ENCODE data around the gene OR6C2.

DNA sequence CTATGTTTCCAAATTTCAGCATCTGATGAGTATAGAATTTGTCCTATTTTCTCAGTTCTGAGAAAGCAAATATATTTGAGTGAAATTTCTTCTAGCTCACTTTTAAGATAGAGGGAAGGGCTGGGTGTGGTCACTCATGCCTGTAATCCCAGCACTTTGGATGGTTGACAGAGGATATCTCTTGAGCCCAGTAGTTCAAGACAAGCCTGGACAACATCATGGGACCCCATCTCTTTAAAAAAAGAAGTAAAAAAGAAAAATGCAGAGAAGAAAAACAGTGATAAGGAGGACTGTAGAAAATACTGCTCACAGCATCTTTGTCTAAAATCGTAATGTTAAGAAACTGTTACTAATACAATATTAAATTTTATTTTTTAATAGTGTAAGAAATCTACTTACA, 28.4 kb downstream of the OR6C2 start:
- TF ChIP-seq EZH2phosphoT487 (IDR thresholded peaks at IDR 0.05), result no peak
- TF ChIP-seq CTCF (IDR thresholded peaks at IDR 0.05), result no peak
- no peak for TF ChIP-seq EZH2 (IDR thresholded peaks at IDR 0.05)
